ENCODE measurements around the gene BCKDHB. TPM values are rescaled to one million over a fixed set of nuclear protein-coding genes. Genes with fewer than 3 reads are reported as not detected.

BCKDHB gene
- total and polyA plus RNA-seq, 2 experiments from 2014 or later = 32.1 to 42.7 TPM

GRCh38 chr6:80197986-80198385, 91.5 kb downstream of the BCKDHB start:
- Histone ChIP-seq H3K79me2 (replicated peaks; ENCODE audit: insufficient read depth) (no peaks in the 10 kb centered on the region), H2AFZ (no peak overlapping the region), H3K36me3 (ENCODE audit: insufficient read depth) (no peaks in the 10 kb centered on the region), H3K27ac (ENCODE audit: low read depth) (no peak overlapping the region), H3K4me2 (no peak overlapping the region), H3K4me3 (no peak overlapping the region), H3F3A (replicated peaks; ENCODE audit: low read depth) (no peaks in the 10 kb centered on the region), H3K27me3 (ENCODE audit: insufficient read depth) (no peaks in the 10 kb centered on the region), H3K4me1 (ENCODE audit: insufficient read depth) (no peaks in the 10 kb centered on the region), H3K9me2 (ENCODE audit: insufficient read depth) (no peaks in the 10 kb centered on the region), H4K20me1 (replicated peaks; ENCODE audit: insufficient read depth) (no peaks in the 10 kb centered on the region)
- DNase-seq (ENCODE audit: low spot score) = no peak
- peak overlapping the region; percentile 25; the same call in 1 of the 2 replicates for H3K27ac Mint-ChIP-seq
- H3K27me3 Mint-ChIP-seq (ENCODE audit: insufficient read depth, low read depth, poor library complexity) = no peaks in the 10 kb centered on the region
- no peak for TF ChIP-seq EZH2phosphoT487 (IDR thresholded peaks at IDR 0.05; ENCODE audit: unreplicated experiment)
- TF ChIP-seq STAT1 (IDR thresholded peaks at IDR 0.05; ENCODE audit: unreplicated experiment) = no peak
- TF ChIP-seq ETS1 (IDR thresholded peaks at IDR 0.05) = no peak
- no peak for TF ChIP-seq CREB1 (CRISPR knock-in tag; IDR thresholded peaks at IDR 0.05; ENCODE audit: low read depth)
- no peak for TF ChIP-seq JUNB (IDR thresholded peaks at IDR 0.05; ENCODE audit: unreplicated experiment)
- TF ChIP-seq ZNF114 (CRISPR knock-in tag; IDR thresholded peaks at IDR 0.05) = no peak
- no peak for TF ChIP-seq POLR2AphosphoS5 (IDR thresholded peaks at IDR 0.05; ENCODE audit: low read depth)
- no peak for TF ChIP-seq ZNF331 (CRISPR knock-in tag; IDR thresholded peaks at IDR 0.05; ENCODE audit: low read depth)
- TF ChIP-seq REST (IDR thresholded peaks at IDR 0.05; ENCODE audit: unreplicated experiment) = no peak
- TF ChIP-seq CTCF (conservative IDR thresholded peaks at IDR 0.05; ENCODE audit: low read depth in 2 of 2) = no peak
- no peak for TF ChIP-seq ZNF462 (CRISPR knock-in tag; IDR thresholded peaks at IDR 0.05)
- no peak for TF ChIP-seq EZH2 (IDR thresholded peaks at IDR 0.05; ENCODE audit: low read depth, unreplicated experiment)
- no peak for TF ChIP-seq NANOG (IDR thresholded peaks at IDR 0.05; ENCODE audit: borderline replicate concordance)
- H3K4me3 Mint-ChIP-seq = no peak overlapping the region
- no peaks in the 10 kb centered on the region for H3K36me3 Mint-ChIP-seq (ENCODE audit: low read depth)
- H3K4me1 Mint-ChIP-seq = peaks cover 2% of the 10 kb centered on the region; the same call in 1 of the 3 replicates
- no peaks in the 10 kb centered on the region for H3K9me3 Mint-ChIP-seq
- ATAC-seq = no peak
